ENCODE measurements around the gene PRM2. TPM values are rescaled to one million over a fixed set of nuclear protein-coding genes. Genes with fewer than 3 reads are reported as not detected.

The PRM2 gene
- total RNA-seq, 1 donor from 2014 or later, result not detected

DNA sequence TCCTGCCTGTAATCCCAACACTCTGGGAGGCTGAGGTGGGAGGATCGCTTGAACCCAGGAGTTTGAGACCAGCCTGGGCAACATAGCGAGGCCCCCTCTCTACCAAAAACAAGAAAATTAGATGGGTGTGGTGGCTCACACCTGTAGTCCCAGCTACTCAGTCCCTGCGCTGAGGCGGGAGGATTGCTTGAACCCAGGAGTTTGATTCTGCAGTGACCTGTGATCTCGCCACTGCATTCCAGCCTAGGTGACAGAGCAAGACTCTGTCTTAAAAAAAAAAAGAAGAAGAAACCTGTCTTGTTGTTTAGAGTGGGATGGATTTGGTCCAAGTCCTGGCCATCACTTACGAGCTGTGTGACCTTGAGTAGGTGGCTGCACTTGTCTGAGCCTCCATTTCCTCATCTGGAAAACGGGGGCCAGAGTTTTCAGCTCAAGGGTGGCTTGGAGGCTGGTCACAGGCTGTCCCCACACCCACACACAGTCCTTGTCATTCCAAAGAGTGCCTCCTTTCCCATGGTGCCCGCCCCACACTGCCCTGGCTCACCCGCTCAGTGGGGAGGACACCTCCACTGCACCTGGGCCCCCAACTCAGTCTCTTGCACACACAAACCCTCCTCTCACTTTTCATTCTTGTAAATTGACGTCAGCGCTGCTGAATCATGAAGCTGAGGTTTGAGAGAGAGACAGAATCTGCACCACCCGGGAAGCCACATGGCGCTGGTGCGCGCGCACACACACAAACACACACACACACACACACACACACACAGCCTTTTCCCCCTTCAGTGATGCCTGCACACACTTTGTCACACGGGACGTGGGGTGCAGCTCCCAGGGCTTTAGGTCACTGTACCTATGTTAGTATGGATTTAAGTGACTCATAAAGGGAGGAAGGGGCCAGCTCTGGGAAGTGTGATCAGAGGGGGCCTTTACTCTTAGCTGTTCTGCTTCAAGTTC is 24.5 kb downstream of the PRM2 start:
- peaks cover 14% of the 10 kb centered on the region for H3K4me1 Mint-ChIP-seq (ENCODE audit: low read depth)
- H3K27me3 Mint-ChIP-seq (ENCODE audit: low read depth), result no peaks in the 10 kb centered on the region
- TF ChIP-seq, protein P1, sequence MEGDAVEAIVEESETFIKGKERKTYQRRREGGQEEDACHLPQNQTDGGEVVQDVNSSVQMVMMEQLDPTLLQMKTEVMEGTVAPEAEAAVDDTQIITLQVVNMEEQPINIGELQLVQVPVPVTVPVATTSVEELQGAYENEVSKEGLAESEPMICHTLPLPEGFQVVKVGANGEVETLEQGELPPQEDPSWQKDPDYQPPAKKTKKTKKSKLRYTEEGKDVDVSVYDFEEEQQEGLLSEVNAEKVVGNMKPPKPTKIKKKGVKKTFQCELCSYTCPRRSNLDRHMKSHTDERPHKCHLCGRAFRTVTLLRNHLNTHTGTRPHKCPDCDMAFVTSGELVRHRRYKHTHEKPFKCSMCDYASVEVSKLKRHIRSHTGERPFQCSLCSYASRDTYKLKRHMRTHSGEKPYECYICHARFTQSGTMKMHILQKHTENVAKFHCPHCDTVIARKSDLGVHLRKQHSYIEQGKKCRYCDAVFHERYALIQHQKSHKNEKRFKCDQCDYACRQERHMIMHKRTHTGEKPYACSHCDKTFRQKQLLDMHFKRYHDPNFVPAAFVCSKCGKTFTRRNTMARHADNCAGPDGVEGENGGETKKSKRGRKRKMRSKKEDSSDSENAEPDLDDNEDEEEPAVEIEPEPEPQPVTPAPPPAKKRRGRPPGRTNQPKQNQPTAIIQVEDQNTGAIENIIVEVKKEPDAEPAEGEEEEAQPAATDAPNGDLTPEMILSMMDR (IDR thresholded peaks at IDR 0.05), result no peak
- no peak for DNase-seq (ENCODE audit: low spot score)
- H3K27ac Mint-ChIP-seq (ENCODE audit: unreplicated experiment), result no peak overlapping the region
- H3K36me3 Mint-ChIP-seq (ENCODE audit: low read depth), result no peaks in the 10 kb centered on the region
- H3K4me3 Mint-ChIP-seq (ENCODE audit: unreplicated experiment), result no peak overlapping the region
- H3K9me3 Mint-ChIP-seq (ENCODE audit: low read depth), result no peaks in the 10 kb centered on the region

DNA sequence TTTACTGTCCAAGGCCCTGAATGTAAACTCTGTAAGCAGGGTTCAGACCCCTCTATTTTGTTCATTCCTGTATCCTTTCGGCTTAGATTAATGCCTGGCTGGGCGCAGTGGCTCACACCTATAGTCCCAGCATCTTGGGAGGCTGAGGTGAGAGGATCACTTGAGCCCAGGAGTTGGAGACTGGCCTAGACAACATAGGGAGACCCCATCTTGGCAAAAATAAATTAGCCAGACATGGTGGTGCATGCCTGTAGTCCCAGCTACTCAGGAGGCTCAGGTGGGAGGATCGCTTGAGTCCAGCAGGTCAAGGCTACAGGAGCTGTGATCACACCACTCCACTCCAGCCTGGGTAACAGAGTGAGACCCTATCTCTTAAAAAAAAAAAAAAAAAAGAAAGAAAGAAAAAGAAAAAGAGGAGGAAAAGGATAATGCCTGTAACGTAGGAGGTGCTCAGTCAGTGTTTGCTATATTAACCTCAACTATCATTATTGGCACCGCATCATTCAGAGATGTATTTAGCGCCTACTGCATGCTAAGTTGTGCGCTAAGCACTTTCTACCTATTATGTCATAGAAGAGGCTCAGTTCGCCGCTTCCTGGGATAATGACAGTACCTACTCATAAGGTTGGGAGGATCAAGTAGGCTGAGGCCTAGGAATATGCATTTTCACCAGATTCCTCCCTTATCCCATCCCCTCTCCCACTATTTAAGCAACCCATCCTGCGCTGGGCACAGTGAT is 25.3 kb downstream of the PRM2 start:
- Mint-ChIP-seq H3K9me3 (ENCODE audit: low read depth) (no peaks in the 10 kb centered on the region), H3K36me3 (ENCODE audit: low read depth) (no peaks in the 10 kb centered on the region), H3K4me3 (ENCODE audit: unreplicated experiment) (no peak overlapping the region), H3K4me1 (ENCODE audit: low read depth) (peaks cover 14% of the 10 kb centered on the region), H3K27ac (ENCODE audit: unreplicated experiment) (no peak overlapping the region), H3K27me3 (ENCODE audit: low read depth) (no peaks in the 10 kb centered on the region)
- TF ChIP-seq, protein P1 (IDR thresholded peaks at IDR 0.05), result no peak
- no peak for DNase-seq (ENCODE audit: low spot score)

DNA sequence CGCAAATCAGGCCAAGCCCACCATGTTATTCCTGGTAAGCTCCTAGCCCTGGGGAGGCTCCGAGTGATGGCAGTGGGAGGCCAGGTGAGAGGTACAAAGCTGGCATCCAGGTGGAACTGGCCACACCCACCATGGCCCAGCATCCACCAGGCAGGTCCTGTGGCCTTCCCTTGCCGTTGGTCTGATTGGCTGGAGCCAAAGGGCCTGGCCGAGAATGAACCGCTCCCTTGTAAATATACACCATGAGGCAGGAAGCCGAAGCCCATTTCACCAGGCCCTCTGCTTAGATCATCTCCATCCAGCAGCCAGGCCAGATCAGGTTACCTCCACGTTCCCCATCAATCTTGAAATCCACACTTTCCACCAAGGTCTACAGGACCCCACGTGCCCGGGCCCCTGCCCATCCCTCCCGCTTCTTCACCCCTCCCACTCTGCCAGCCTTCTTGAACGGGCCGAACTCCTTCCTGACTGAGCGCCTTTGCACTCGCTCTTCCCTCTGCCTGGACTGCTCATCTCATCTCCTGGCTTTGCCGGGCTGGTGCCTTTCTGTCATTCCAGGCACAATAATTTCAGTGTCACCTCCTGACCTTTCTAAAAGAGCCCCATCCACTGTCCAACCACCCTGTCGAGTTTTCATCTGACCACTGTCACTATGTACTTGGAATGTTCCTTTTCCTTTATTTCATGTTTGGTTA is 26.0 kb downstream of the PRM2 start:
- Mint-ChIP-seq H3K27ac (ENCODE audit: unreplicated experiment) (no peak overlapping the region), H3K4me1 (ENCODE audit: low read depth) (peaks cover 18% of the 10 kb centered on the region), H3K9me3 (ENCODE audit: low read depth) (no peaks in the 10 kb centered on the region), H3K4me3 (ENCODE audit: unreplicated experiment) (no peak overlapping the region), H3K36me3 (ENCODE audit: low read depth) (no peaks in the 10 kb centered on the region), H3K27me3 (ENCODE audit: low read depth) (peaks cover 5% of the 10 kb centered on the region)
- no peak for DNase-seq (ENCODE audit: low spot score)
- TF ChIP-seq, protein P1 (IDR thresholded peaks at IDR 0.05), result no peak

DNA sequence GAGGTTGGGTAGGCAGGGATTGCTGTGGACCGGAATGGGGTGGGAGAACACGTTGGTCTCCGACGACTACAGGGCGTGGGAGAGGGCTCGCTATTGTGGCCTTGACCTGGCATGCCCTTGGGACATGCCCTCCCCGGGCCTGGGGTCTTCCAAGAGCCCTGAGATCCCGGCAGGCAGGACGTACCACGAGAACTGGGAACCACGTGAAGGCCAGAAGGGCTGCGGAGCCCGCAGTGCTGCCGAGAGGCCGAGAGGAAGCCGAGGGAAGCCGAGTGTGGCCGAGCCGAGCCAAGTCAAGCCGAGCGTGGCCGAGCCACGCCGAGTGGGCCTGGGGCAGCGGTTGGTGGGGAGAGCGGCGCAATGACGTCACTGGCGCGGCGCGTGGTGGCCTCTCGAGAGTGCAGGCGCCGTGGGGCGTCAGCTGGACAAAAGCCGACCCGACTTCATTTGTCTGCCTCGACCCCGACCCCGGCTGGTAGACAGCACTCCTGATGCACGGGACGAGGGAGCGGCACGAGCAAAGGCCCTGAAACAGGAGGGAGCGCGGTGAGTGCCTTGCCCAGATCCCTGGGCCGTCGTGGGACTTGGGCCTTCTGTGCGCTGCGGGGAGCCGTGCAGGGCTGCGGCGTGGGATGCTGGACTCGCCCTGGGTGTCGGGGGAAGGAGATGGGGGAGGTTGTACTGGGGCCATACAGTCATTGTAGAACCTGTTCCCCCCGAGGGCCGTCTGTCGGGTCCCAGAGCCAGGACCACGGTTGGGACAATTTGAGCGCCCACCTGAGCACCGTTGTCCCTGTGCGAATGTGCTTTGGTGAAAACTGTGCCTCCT is 26.8 kb downstream of the PRM2 start:
- H3K36me3 Mint-ChIP-seq (ENCODE audit: low read depth), result no peaks in the 10 kb centered on the region
- no peak for DNase-seq (ENCODE audit: low spot score)
- TF ChIP-seq, protein P1 (IDR thresholded peaks at IDR 0.05), result no peak
- peaks cover 18% of the 10 kb centered on the region for H3K4me1 Mint-ChIP-seq (ENCODE audit: low read depth)
- no peaks in the 10 kb centered on the region for H3K9me3 Mint-ChIP-seq (ENCODE audit: low read depth)
- H3K27me3 Mint-ChIP-seq (ENCODE audit: low read depth), result peaks cover 9% of the 10 kb centered on the region
- H3K4me3 Mint-ChIP-seq (ENCODE audit: unreplicated experiment), result no peak overlapping the region
- H3K27ac Mint-ChIP-seq (ENCODE audit: unreplicated experiment), result no peak overlapping the region

All from chondrocyte (in vitro differentiated cells).